Body of pancreas (tissue), 4 donors: ENCODE results near the gene CMC2. TPM values are rescaled to one million over a fixed set of nuclear protein-coding genes. Genes with fewer than 3 reads are reported as not detected.

Source experiments
- ATAC-seq: fragments of 150-250 bp; one replicate; pipeline ENCODE4 v1.9.1; 2016
- DNase-seq, 4 donors: peaks; one replicate each; pipeline ENCODE4 v3.0.0-alpha.2; 2019
- H3K27ac ChIP-seq, 4 donors: fragments of 200-600 bp; sonication (generic); 1 replicate in 3 of 4; 2 replicates in 1 of 4; pipeline versions ENCODE4 v1.5.1 to v1.6.1; 2016 to 2019; ENCODE audit warnings: mild to moderate bottlenecking in 1 of 4, mixed read lengths in 1 of 4, moderate library complexity in 1 of 4
- H3K27me3 ChIP-seq, 2 donors: fragments of 200-600 bp; sonication (generic); one replicate each; pipeline ENCODE4 v1.6.0; 2016; ENCODE audit warnings: mild to moderate bottlenecking in 1 of 2
- H3K36me3 ChIP-seq, 2 donors: fragments of 200-600 bp; sonication (generic); replicated peaks in 1 of 2; 2 replicates each; pipeline ENCODE4 v1.5.1; 2016; ENCODE audit warnings: low read depth in 2 of 2; ENCODE audit not compliant: insufficient read depth in 1 of 2
- H3K4me1 ChIP-seq: fragments of 200-600 bp; sonication (generic); one replicate; pipeline ENCODE4 v1.6.0; 2016
- H3K4me3 ChIP-seq, 2 donors: fragments of 200-600 bp; sonication (generic); 1 replicate in 1 of 2; 2 replicates in 1 of 2; pipeline ENCODE4 v1.5.1; 2016 to 2019
- H3K9me3 ChIP-seq, 3 donors: fragments of 200-600 bp; sonication (generic); 1 replicate in 2 of 3; 2 replicates in 1 of 3; pipeline ENCODE4 v1.5.1; 2016
- POLR2A ChIP-seq, 3 donors: fragments of 450-650 bp; IDR thresholded peaks; one replicate each; pipeline ENCODE4 v1.6.1; 2016; ENCODE audit warnings: antibody characterized with exemption in 3 of 3, mild to moderate bottlenecking in 2 of 3
- WGBS, 2 donors: methylation state at CpG; one replicate each; pipeline ENCODE4 v1.1.5; 2017; 5-methylcytosine and 5-hydroxymethylcytosine counted together
- intact Hi-C: fragments of 100-400 bp; cut with DNase I; formaldehyde crosslinking; loops from one replicate; pipeline ENCODE4 v1.15.1; 2023
- total RNA-seq, 2 donors: library from RNA; depleted of rRNA; stranded (reverse); fragments of >200 nt; gene quantifications; one replicate each; pipeline ENCODE4 v1.1.0, GENCODE V29; 2016
- TF ChIP-seq, protein P1 (sequence below), 7 experiments: fragments of 450-650 bp in 4 of 7; fragments of 200-600 bp in 3 of 7; sonication (generic) in 3 of 7; IDR thresholded peaks; one replicate each; pipeline ENCODE4 v1.5.1; 2016 to 2019; ENCODE audit warnings: antibody characterized with exemption in 7 of 7

Gene CMC2
- total RNA-seq, 2 donors from 2014 or later, result 15.5 to 23.6 TPM

- peaks cover 38% of the 10 kb centered on the region for H3K4me1 ChIP-seq
Observed at GRCh38 chr16:80990577-80990976, 16.1 kb downstream of the CMC2 start.

GRCh38 chr16:80989801-80990200 lies 16.9 kb downstream of the CMC2 start:
- no peaks in the 10 kb centered on the region for H3K36me3 ChIP-seq
- 22 to 52% methylated on average over 2 of the region's 2 CpGs for WGBS, 2 donors
- intact Hi-C loops, result no loop called here
- H3K27me3 ChIP-seq, result no peaks in the 10 kb centered on the region
- H3K9me3 ChIP-seq, result no peaks in the 10 kb centered on the region
- H3K27ac ChIP-seq, result no peak overlapping the region
- no peak overlapping the region for H3K4me3 ChIP-seq
- DNase-seq (no peak), ATAC-seq (no peak)
- TF ChIP-seq, protein P1, sequence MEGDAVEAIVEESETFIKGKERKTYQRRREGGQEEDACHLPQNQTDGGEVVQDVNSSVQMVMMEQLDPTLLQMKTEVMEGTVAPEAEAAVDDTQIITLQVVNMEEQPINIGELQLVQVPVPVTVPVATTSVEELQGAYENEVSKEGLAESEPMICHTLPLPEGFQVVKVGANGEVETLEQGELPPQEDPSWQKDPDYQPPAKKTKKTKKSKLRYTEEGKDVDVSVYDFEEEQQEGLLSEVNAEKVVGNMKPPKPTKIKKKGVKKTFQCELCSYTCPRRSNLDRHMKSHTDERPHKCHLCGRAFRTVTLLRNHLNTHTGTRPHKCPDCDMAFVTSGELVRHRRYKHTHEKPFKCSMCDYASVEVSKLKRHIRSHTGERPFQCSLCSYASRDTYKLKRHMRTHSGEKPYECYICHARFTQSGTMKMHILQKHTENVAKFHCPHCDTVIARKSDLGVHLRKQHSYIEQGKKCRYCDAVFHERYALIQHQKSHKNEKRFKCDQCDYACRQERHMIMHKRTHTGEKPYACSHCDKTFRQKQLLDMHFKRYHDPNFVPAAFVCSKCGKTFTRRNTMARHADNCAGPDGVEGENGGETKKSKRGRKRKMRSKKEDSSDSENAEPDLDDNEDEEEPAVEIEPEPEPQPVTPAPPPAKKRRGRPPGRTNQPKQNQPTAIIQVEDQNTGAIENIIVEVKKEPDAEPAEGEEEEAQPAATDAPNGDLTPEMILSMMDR (IDR thresholded peaks at IDR 0.05), result no peak
- no peak for TF ChIP-seq POLR2A (IDR thresholded peaks at IDR 0.05)
- H3K4me1 ChIP-seq, result peaks cover 38% of the 10 kb centered on the region

More at GRCh38 chr16:80990577-80990976, 16.1 kb downstream of the CMC2 start:
- no peak overlapping the region for H3K27ac ChIP-seq
- no peak for DNase-seq
- TF ChIP-seq POLR2A (IDR thresholded peaks at IDR 0.05), result no peak
- TF ChIP-seq, protein P1 (IDR thresholded peaks at IDR 0.05), result no peak
- no peaks in the 10 kb centered on the region for H3K36me3 ChIP-seq
- ATAC-seq, result no peak
- intact Hi-C loops, result no loop called here
- H3K4me3 ChIP-seq, result no peak overlapping the region
- WGBS, 2 donors, result 86 to 92% methylated on average over 3 of the region's 3 CpGs
- no peaks in the 10 kb centered on the region for H3K27me3 ChIP-seq
- H3K9me3 ChIP-seq, result no peaks in the 10 kb centered on the region

- WGBS, 2 donors, result 60 to 61% methylated on average over 7 of the region's 7 CpGs
- no peak for ATAC-seq
- Histone ChIP-seq H3K27ac (no peak overlapping the region), H3K9me3 (no peaks in the 10 kb centered on the region), H3K4me3 (no peak overlapping the region), H3K27me3 (no peaks in the 10 kb centered on the region), H3K4me1 (peaks cover 35% of the 10 kb centered on the region), H3K36me3 (no peaks in the 10 kb centered on the region)
- no peak for DNase-seq
- intact Hi-C loops, result no loop called here
- TF ChIP-seq, protein P1 (IDR thresholded peaks at IDR 0.05), result no peak
- TF ChIP-seq POLR2A (IDR thresholded peaks at IDR 0.05), result no peak
Observed at GRCh38 chr16:80988756-80989155, 17.9 kb downstream of the CMC2 start.

- Histone ChIP-seq H3K36me3 (no peaks in the 10 kb centered on the region), H3K27me3 (no peaks in the 10 kb centered on the region), H3K9me3 (no peaks in the 10 kb centered on the region), H3K4me3 (no peak overlapping the region), H3K4me1 (peaks cover 17% of the 10 kb centered on the region), H3K27ac (no peak overlapping the region)
- ATAC-seq (no peak), DNase-seq (no peak)
- no peak for TF ChIP-seq POLR2A (IDR thresholded peaks at IDR 0.05)
- TF ChIP-seq, protein P1 (IDR thresholded peaks at IDR 0.05), result no peak
- WGBS, 2 donors, result 77 to 78% methylated on average over 2 of the region's 2 CpGs
- intact Hi-C loops, result no loop called here
Observed at GRCh38 chr16:80986557-80986956, 20.1 kb downstream of the CMC2 start.

GRCh38 chr16:80985611-80986010 lies 21.1 kb downstream of the CMC2 start:
- DNase-seq (no peak), ATAC-seq (no peak)
- intact Hi-C loops, result no loop called here
- Histone ChIP-seq H3K36me3 (no peaks in the 10 kb centered on the region), H3K27ac (no peak overlapping the region), H3K9me3 (no peaks in the 10 kb centered on the region), H3K4me1 (peaks cover 7% of the 10 kb centered on the region), H3K27me3 (no peaks in the 10 kb centered on the region), H3K4me3 (no peak overlapping the region)
- TF ChIP-seq, protein P1 (IDR thresholded peaks at IDR 0.05), result no peak
- TF ChIP-seq POLR2A (IDR thresholded peaks at IDR 0.05), result no peak
- WGBS, 2 donors, result 28 to 39% methylated on average over 2 of the region's 2 CpGs
